Natural killer cell (primary cell): Measurements from ENCODE around the gene CSPG4. TPM values are rescaled to one million over a fixed set of nuclear protein-coding genes. Genes with fewer than 3 reads are reported as not detected.

Experiments used
- ATAC-seq, 3 donors: fragments of 150-1000 bp in 2 of 3; fragments of 200-7000 bp in 1 of 3; cut with Tn5 transposase; 1 replicate in 1 of 3; 2 replicates in 2 of 3; pipeline ENCODE4 v1.10.0; 2021; ENCODE audit warnings: mild to moderate bottlenecking in 2 of 3, moderate library complexity in 2 of 3
- DNase-seq, 2 donors: peaks; one replicate each; pipeline versions ENCODE4 v3.0.0 to v3.0.0-alpha.2; 2013 to 2021; ENCODE audit warnings: mixed read lengths in 1 of 2
- H3K27ac ChIP-seq: one replicate; pipeline ENCODE4 v1.5.1; 2013; ENCODE audit warnings: mild to moderate bottlenecking, low read length
- H3K27me3 ChIP-seq: one replicate; pipeline ENCODE4 v1.6.1; 2013; ENCODE audit warnings: low read length; ENCODE audit not compliant: control insufficient read depth, insufficient read depth
- H3K36me3 ChIP-seq: one replicate; pipeline ENCODE4 v1.6.1; 2013; ENCODE audit warnings: low read length; ENCODE audit not compliant: control insufficient read depth, insufficient read depth
- H3K4me1 ChIP-seq: one replicate; pipeline ENCODE4 v1.6.1; 2013; ENCODE audit warnings: low read length; ENCODE audit not compliant: control insufficient read depth, insufficient read depth
- H3K4me3 ChIP-seq: one replicate; pipeline ENCODE4 v1.5.1; 2013; ENCODE audit warnings: low read length
- H3K9me3 ChIP-seq: one replicate; pipeline ENCODE4 v1.6.1; 2013; ENCODE audit warnings: low read length; ENCODE audit not compliant: control insufficient read depth, insufficient read depth
- H3K27ac Mint-ChIP-seq, 2 donors: one replicate each; pipeline ENCODE4 v1.8.0; 2022; ENCODE audit warnings: mild to moderate bottlenecking in 2 of 2, mixed read lengths in 2 of 2, moderate library complexity in 1 of 2
- H3K27me3 Mint-ChIP-seq, 2 donors: one replicate each; pipeline ENCODE4 v1.8.0; 2022; ENCODE audit warnings: low read depth in 2 of 2, mixed read lengths in 2 of 2
- H3K36me3 Mint-ChIP-seq: one replicate; pipeline ENCODE4 v1.8.0; 2022; ENCODE audit warnings: mixed read lengths
- H3K4me1 Mint-ChIP-seq, 2 donors: one replicate each; pipeline ENCODE4 v1.8.0; 2022; ENCODE audit warnings: mixed read lengths in 2 of 2
- H3K4me3 Mint-ChIP-seq: one replicate; pipeline ENCODE4 v1.8.0; 2022; ENCODE audit warnings: mild to moderate bottlenecking, moderate library complexity, mixed read lengths
- H3K9me3 Mint-ChIP-seq, 2 donors: one replicate each; pipeline ENCODE4 v1.8.0; 2022; ENCODE audit warnings: mixed read lengths in 2 of 2
- CTCF ChIP-seq: fragments of 200-600 bp; IDR thresholded peaks from one replicate; pipeline ENCODE4 v1.8.0; 2022; ENCODE audit warnings: antibody characterized with exemption
- WGBS: methylation state at CpG from one replicate; pipeline ENCODE4 v1.1.7; 2013; ENCODE audit warnings: missing lambda C conversion rate; ENCODE audit not compliant: insufficient coverage; 5-methylcytosine and 5-hydroxymethylcytosine counted together
- intact Hi-C: fragments of 100-400 bp; cut with micrococcal nuclease; formaldehyde crosslinking; loops from one replicate; pipeline ENCODE4 v1.14.2; 2022
- total RNA-seq, 4 donors: library from RNA; stranded (reverse); fragments of 120-200 nt in 1 of 4; gene quantifications; one replicate each; pipeline versions ENCODE4 v1.2.3 to v1.2.4, GENCODE V29; 2013 to 2022

The CSPG4 gene
- total RNA-seq, 3 donors from 2014 or later (not counting 1 experiment from before 2014, with no cell fraction given) = 0.05 to 0.09 (median 0.07) TPM

- peak overlapping the region; percentile 13 to 46 for H3K27ac Mint-ChIP-seq
- peaks cover 29% of the 10 kb centered on the region for H3K4me1 ChIP-seq
These were observed 61.5 kb downstream of the CSPG4 start for GRCh38 chr15:75650908-75651809.

GRCh38 chr15:75649848-75650247 lies 62.8 kb downstream of the CSPG4 start:
- no peaks in the 10 kb centered on the region for H3K27me3 Mint-ChIP-seq
- H3K36me3 Mint-ChIP-seq = no peaks in the 10 kb centered on the region
- DNase-seq (no peak), ATAC-seq (no peak)
- no peak overlapping the region for H3K27ac ChIP-seq
- H3K4me1 Mint-ChIP-seq = peaks cover 28 to 39% of the 10 kb centered on the region in 2 donors
- H3K36me3 ChIP-seq = no peaks in the 10 kb centered on the region
- intact Hi-C loops = loop anchor here (10.0 kb wide), 1 partner anchor 285 kb away; the partner anchor contains the start of gene MAN2C1
- peaks cover 29% of the 10 kb centered on the region for H3K4me1 ChIP-seq
- H3K27ac Mint-ChIP-seq = no peak overlapping the region
- no peak overlapping the region for H3K4me3 ChIP-seq
- 97% methylated on average over 18 of the region's 18 CpGs for WGBS
- no peaks in the 10 kb centered on the region for H3K27me3 ChIP-seq
- no peak for TF ChIP-seq CTCF
- peak overlapping the region; percentile 57 for H3K4me3 Mint-ChIP-seq
- no peaks in the 10 kb centered on the region for H3K9me3 Mint-ChIP-seq
- H3K9me3 ChIP-seq = no peaks in the 10 kb centered on the region

More at GRCh38 chr15:75650908-75651809, 61.5 kb downstream of the CSPG4 start:
- no peaks in the 10 kb centered on the region for H3K36me3 Mint-ChIP-seq
- Histone ChIP-seq H3K27me3 (no peaks in the 10 kb centered on the region), H3K4me3 (no peak overlapping the region), H3K36me3 (no peaks in the 10 kb centered on the region), H3K9me3 (no peaks in the 10 kb centered on the region), H3K27ac (no peak overlapping the region)
- H3K27me3 Mint-ChIP-seq = no peaks in the 10 kb centered on the region
- peak overlapping the region; percentile 49 for H3K4me3 Mint-ChIP-seq
- ATAC-seq (no peak), DNase-seq (no peak)
- intact Hi-C loops = no loop called here
- WGBS = 81% methylated on average over 8 of the region's 9 CpGs
- peaks cover 26 to 39% of the 10 kb centered on the region in 2 donors for H3K4me1 Mint-ChIP-seq
- TF ChIP-seq CTCF = no peak
- no peaks in the 10 kb centered on the region for H3K9me3 Mint-ChIP-seq

- no peak overlapping the region for H3K27ac Mint-ChIP-seq
- no peak for DNase-seq
- peaks cover 0 to 2% of the 10 kb centered on the region in 2 donors for H3K27me3 Mint-ChIP-seq
- no peaks in the 10 kb centered on the region for H3K36me3 Mint-ChIP-seq
- peak overlapping the region; percentile 86 for H3K4me3 Mint-ChIP-seq
- no peaks in the 10 kb centered on the region for H3K36me3 ChIP-seq
- peaks cover 29% of the 10 kb centered on the region for H3K4me1 ChIP-seq
- no peak overlapping the region for H3K27ac ChIP-seq
- no peaks in the 10 kb centered on the region for H3K9me3 Mint-ChIP-seq
- no peak for TF ChIP-seq CTCF
- WGBS = 96% methylated on average over 18 of the region's 19 CpGs
- H3K4me1 Mint-ChIP-seq = peaks cover 28 to 39% of the 10 kb centered on the region in 2 donors
- H3K27me3 ChIP-seq = no peaks in the 10 kb centered on the region
- no peak overlapping the region for H3K4me3 ChIP-seq
- H3K9me3 ChIP-seq = no peaks in the 10 kb centered on the region
- no peak for ATAC-seq
- intact Hi-C loops = loop anchor here (10.0 kb wide), 1 partner anchor 284 kb away; the partner anchor contains the start of gene MAN2C1
These were observed 63.4 kb downstream of the CSPG4 start for GRCh38 chr15:75649045-75649761.
